BJ (cell line): Measurements from ENCODE around the gene LINGO3. TPM values are rescaled to one million over a fixed set of nuclear protein-coding genes. Genes with fewer than 3 reads are reported as not detected.
"Not testable (repeated sequence)": the region's sequence is repeated elsewhere in the genome, so short reads cannot be mapped to it uniquely, and the experiment has no call there.

Source experiments
- CTCF ChIA-PET: fragments of 350-600 bp; formaldehyde crosslinking; extraction: SDS; loops from one replicate; lab custom pipeline; 2021; ENCODE audit warnings: antibody characterized with exemption, inconsistent platforms; lab: Yijun Ruan, JAX
- POLR2A ChIA-PET: fragments of 300-600 bp; sonication (Branson Sonifier 250); formaldehyde crosslinking; extraction: SDS; loops from one replicate; lab custom pipeline; 2021; ENCODE audit warnings: antibody characterized with exemption; lab: Charles Lee
- DNase-seq: peaks from one replicate; pipeline ENCODE4 v3.0.0-alpha.2; 2011; ENCODE audit warnings: low read depth
- H3K27me3 ChIP-seq: 2 replicates; pipeline ENCODE4 v1.6.0; 2011; ENCODE audit warnings: low read length; ENCODE audit not compliant: control insufficient read depth, insufficient read depth
- H3K36me3 ChIP-seq: 2 replicates; pipeline ENCODE4 v1.5.1; 2011; ENCODE audit warnings: low read length; ENCODE audit not compliant: control insufficient read depth, insufficient read depth
- H3K4me3 ChIP-seq: 2 replicates; pipeline ENCODE4 v1.5.1; 2011; ENCODE audit warnings: low read depth, mild to moderate bottlenecking, control low read depth, low read length
- CTCF ChIP-seq: IDR thresholded peaks from 2 replicates; pipeline ENCODE4 v1.5.1; 2011; ENCODE audit warnings: low read depth, mild to moderate bottlenecking, control low read depth, inconsistent platforms, low read length, moderate library complexity; ENCODE audit not compliant: insufficient read depth
- polyA plus RNA-seq: library from polyadenylated mRNA; depleted of rRNA; stranded (reverse); fragments of >200 nt; gene quantifications from 2 replicates; pipeline ENCODE4 v1.2.3, GENCODE V29; 2011

LINGO3 gene
- polyA plus RNA-seq, 1 experiment: not detected

- CTCF ChIA-PET: interaction anchor here (1.0 kb wide), 1 partner anchor 11 kb away, joined by 3 read pairs; no protein-coding TSS in a partner anchor
- no peak for DNase-seq
- H3K36me3 ChIP-seq: no peaks in the 10 kb centered on the region
- POLR2A ChIA-PET: no interaction called here
- no peak overlapping the region for H3K4me3 ChIP-seq
- no peak for TF ChIP-seq CTCF
- peaks cover 13% of the 10 kb centered on the region for H3K27me3 ChIP-seq
Measured at GRCh38 chr19:2283835-2284507, 24.0 kb downstream of the LINGO3 start.

GRCh38 chr19:2282862-2283237 lies 25.1 kb downstream of the LINGO3 start:
- Histone ChIP-seq H3K36me3 (no peaks in the 10 kb centered on the region), H3K27me3 (peaks cover 5% of the 10 kb centered on the region; the same call in 1 of the 2 replicates), H3K4me3 (no peak overlapping the region)
- no peak for DNase-seq
- POLR2A ChIA-PET: no interaction called here
- no peak for TF ChIP-seq CTCF
- CTCF ChIA-PET: interaction anchor here (1.0 to 1.7 kb wide), 3 partner anchors 9 to 33 kb away, joined by 3 to 4 read pairs (median 4); no protein-coding TSS in a partner anchor

- CTCF ChIA-PET: interaction anchor here (1.4 to 1.7 kb wide), 2 partner anchors 9 to 34 kb away, joined by 4 read pairs; no protein-coding TSS in a partner anchor
- Histone ChIP-seq H3K36me3 (no peaks in the 10 kb centered on the region), H3K4me3 (peak within 1 kb of the TSS; percentile 28), H3K27me3 (0 out of 2 replicates have a peak, but pooled peaks cover under 1% of the 10 kb centered on the region)
- no peak for DNase-seq
- no peak for TF ChIP-seq CTCF
- POLR2A ChIA-PET: no interaction called here
Measured at GRCh38 chr19:2282062-2282861, 25.7 kb downstream of the LINGO3 start, which contains the start of gene PEAK3. Gene PEAK3 (minus strand): TSS chr19:2282175. CDS start chr19:2280931, 1,244 bp downstream.

DNA sequence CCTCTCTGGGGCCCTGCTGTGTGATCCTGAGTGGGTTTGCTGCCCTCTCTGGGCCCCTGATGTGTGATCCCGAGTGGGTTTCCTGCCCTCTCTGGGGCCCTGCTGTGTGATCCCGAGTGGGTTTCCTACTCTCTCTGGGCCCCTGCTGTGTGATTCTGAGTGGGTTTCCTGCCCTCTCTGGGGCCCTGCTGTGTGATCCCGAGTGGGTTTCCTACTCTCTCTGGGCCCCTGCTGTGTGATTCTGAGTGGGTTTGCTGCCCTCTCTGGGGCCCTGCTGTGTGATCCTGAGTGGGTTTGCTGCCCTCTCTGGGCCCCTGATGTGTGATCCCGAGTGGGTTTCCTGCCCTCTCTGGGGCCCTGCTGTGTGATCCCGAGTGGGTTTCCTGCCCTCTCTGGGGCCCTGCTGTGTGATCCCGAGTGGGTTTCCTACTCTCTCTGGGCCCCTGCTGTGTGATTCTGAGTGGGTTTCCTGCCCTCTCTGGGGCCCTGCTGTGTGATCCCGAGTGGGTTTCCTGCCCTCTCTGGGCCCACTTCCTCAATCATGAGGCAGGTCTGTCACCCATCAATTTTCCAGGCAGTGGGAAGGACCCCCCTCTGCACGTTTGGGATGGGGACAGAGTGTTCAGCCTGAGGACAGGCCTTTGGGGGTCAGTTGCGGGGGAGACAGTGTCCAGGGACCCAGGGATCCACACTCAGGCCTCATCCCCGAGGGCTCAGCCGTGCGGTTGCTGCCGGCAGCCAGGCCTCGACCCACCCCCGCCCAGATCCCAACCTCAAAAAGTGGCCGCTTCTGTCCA lies 26.5 kb downstream of the LINGO3 start:
- DNase-seq, H3K36me3 ChIP-seq, POLR2A ChIA-PET, H3K27me3 ChIP-seq: not testable (repeated sequence)
- CTCF ChIA-PET: interaction anchor here (1.4 to 1.7 kb wide), 2 partner anchors 10 to 34 kb away, joined by 4 read pairs; no protein-coding TSS in a partner anchor
- H3K4me3 ChIP-seq: peak overlapping the region; percentile 28

DNA sequence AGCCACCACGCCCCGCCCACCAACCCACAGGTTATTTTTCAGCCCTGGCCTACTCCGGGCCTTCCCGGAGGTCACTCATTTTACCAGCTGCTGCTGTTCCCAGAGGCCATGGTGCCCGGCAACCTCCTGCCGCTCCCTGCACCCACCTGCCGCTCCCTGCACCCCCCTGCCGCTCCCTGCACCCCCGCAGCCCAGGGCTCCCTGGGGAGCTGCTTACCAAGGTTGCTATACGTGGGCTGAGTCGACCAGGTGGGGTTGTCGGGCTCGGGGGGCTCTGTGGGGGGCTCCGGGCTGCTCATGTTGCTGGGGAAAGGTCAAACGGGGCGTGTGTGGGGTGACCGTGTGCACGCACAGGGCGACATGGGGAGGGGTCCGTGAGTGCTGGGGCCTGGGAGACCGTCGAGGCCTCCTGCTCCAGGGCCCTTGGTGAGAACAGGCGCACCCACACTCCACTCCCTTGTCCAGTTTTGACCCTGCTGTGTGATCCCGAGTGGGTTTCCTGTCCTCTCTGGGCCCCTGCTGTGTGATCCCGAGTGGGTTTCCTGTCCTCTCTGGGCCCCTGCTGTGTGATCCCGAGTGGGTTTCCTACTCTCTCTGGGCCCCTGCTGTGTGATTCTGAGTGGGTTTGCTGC lies 27.2 kb downstream of the LINGO3 start:
- ChIA-PET CTCF (interaction anchor here (0.7 kb wide), 1 partner anchor 116 kb away, joined by 3 read pairs; no protein-coding TSS in a partner anchor), POLR2A (no interaction called here)
- peaks cover 3% of the 10 kb centered on the region; the same call in 1 of the 2 replicates for H3K36me3 ChIP-seq
- H3K4me3 ChIP-seq: no peak overlapping the region
- no peak for DNase-seq
- H3K27me3 ChIP-seq: no peaks in the 10 kb centered on the region
- TF ChIP-seq CTCF: no peak
